OCI-LY3 (cell line): ENCODE measurements around the gene OVCH2.

Experiments
- H2AFZ ChIP-seq: fragments of 200-600, 300-600 bp; shearing (Covaris generic); 2 replicates; pipeline ENCODE4 v1.6.0; 2014; ENCODE audit warnings: antibody characterized with exemption, low read depth, low read length
- H3K27ac ChIP-seq: fragments of 200-600, 300-600 bp; sonication (generic); 2 replicates; pipeline ENCODE4 v1.5.1; 2014; ENCODE audit warnings: mild to moderate bottlenecking, low read length, moderate library complexity, mixed read lengths
- H3K27me3 ChIP-seq: fragments of 200-600, 300-600 bp; sonication (generic); 2 replicates; pipeline ENCODE4 v1.6.1; 2014; ENCODE audit warnings: low read depth, low read length, mixed read lengths
- H3K36me3 ChIP-seq: fragments of 200-600, 300-600 bp; sonication (generic); replicated peaks from 2 replicates; pipeline ENCODE3; 2014; ENCODE audit warnings: low read depth, low read length, mixed read lengths
- H3K4me1 ChIP-seq: fragments of 300-600, 200-600 bp; sonication (generic); 2 replicates; pipeline ENCODE4 v1.6.1; 2014; ENCODE audit warnings: low read length, mixed read lengths
- H3K4me2 ChIP-seq: fragments of 200-600, 300-600 bp; sonication (generic); 2 replicates; pipeline ENCODE4 v1.6.1; 2014; ENCODE audit warnings: low read length, mixed read lengths
- H3K4me3 ChIP-seq: fragments of 300-600, 200-600 bp; sonication (generic); 2 replicates; pipeline ENCODE4 v1.5.1; 2014; ENCODE audit warnings: antibody characterized with exemption, mild to moderate bottlenecking, low read length, moderate library complexity
- H3K79me2 ChIP-seq: fragments of 300-600, 200-600 bp; shearing (Covaris generic); 2 replicates; pipeline ENCODE4 v1.6.1; 2014; ENCODE audit warnings: mild to moderate bottlenecking, low read length, mixed read lengths
- H3K9ac ChIP-seq: fragments of 300-600, 200-600 bp; shearing (Covaris generic); 2 replicates; pipeline ENCODE4 v1.6.0; 2014; ENCODE audit warnings: mild to moderate bottlenecking, low read length, moderate library complexity
- H3K9me3 ChIP-seq: fragments of 200-600, 300-600 bp; shearing (Covaris generic); 2 replicates; pipeline ENCODE4 v1.6.1; 2014; ENCODE audit warnings: low read length, mixed read lengths; ENCODE audit not compliant: insufficient read depth
- H4K20me1 ChIP-seq: fragments of 200-600, 300-600 bp; sonication (generic); 2 replicates; pipeline ENCODE4 v1.6.1; 2016; ENCODE audit warnings: low read length, mixed read lengths; ENCODE audit not compliant: insufficient read depth
- CTCF ChIP-seq: fragments of 200-600, 300-600 bp; sonication (generic); IDR thresholded peaks from 2 replicates; pipeline ENCODE4 v1.5.1; 2014; ENCODE audit warnings: antibody characterized with exemption, low read length, low read depth
- EZH2phosphoT487 ChIP-seq: fragments of 200-600 bp; shearing (Covaris generic); IDR thresholded peaks from 2 replicates; pipeline ENCODE4 v1.6.1; 2018; ENCODE audit warnings: antibody characterized with exemption, mixed run types, low read depth

The OVCH2 gene

DNA sequence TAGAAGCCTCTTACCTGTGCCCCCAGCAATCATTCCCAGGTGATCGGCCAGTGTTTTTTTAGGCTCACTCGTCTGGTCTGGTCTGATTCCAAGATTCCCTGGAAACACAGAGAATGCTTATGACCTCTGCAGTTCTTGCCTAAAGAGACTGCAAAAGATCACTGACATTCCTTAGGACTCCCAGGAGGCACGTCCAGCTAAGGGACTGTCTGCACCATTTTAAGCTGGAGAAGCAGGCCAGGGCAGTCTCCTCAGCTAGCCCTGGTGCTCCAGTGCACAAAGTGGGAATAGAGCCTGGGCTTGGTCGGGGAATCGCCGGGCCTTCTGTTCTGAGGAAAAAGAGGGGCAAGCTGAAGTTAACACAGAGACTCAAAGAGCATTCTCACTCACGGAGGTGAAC, 37.8 kb downstream of the OVCH2 start:
- Histone ChIP-seq H3K9me3 (no peaks in the 10 kb centered on the region), H3K9ac (no peak overlapping the region), H3K36me3 (peaks cover 62% of the 10 kb centered on the region), H3K4me2 (no peak overlapping the region), H3K27ac (no peak overlapping the region), H3K4me3 (no peak overlapping the region), H2AFZ (no peak overlapping the region), H3K27me3 (no peaks in the 10 kb centered on the region), H3K79me2 (peaks cover 21% of the 10 kb centered on the region), H3K4me1 (peaks cover 40% of the 10 kb centered on the region), H4K20me1 (peaks cover 4% of the 10 kb centered on the region; the same call in 1 of the 2 replicates)
- TF ChIP-seq EZH2phosphoT487 (no peak), CTCF (no peak)

DNA sequence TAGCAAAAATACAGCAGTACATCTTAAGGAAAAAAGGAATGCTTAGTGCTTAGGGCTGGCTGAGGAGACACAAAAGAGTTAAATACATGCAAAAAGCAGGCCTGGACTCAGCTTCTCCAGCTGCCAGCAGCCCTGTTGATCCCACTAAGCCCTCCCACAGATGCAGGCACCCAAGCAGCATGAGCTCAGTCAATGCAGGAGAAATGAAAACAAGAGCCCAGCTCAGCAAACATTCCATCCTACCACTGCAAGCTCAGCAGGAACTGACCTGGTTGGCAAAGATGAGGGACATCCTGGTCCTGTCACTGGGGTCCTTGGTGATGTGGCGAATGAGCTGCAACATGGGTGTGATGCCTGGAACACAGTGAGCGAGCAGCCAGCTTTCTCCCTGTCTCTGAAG, 38.8 kb downstream of the OVCH2 start:
- peaks cover 62% of the 10 kb centered on the region for H3K36me3 ChIP-seq
- H3K9me3 ChIP-seq: no peaks in the 10 kb centered on the region
- no peak overlapping the region for H2AFZ ChIP-seq
- peaks cover 4% of the 10 kb centered on the region; the same call in 1 of the 2 replicates for H4K20me1 ChIP-seq
- no peak overlapping the region for H3K4me2 ChIP-seq
- no peaks in the 10 kb centered on the region for H3K27me3 ChIP-seq
- no peak overlapping the region for H3K27ac ChIP-seq
- TF ChIP-seq CTCF: no peak
- TF ChIP-seq EZH2phosphoT487: no peak
- H3K79me2 ChIP-seq: peaks cover 13% of the 10 kb centered on the region
- peaks cover 33% of the 10 kb centered on the region for H3K4me1 ChIP-seq
- H3K9ac ChIP-seq: no peak overlapping the region
- no peak overlapping the region for H3K4me3 ChIP-seq

GRCh38 chr11:7666292-7666866, 39.9 kb downstream of the OVCH2 start:
- TF ChIP-seq EZH2phosphoT487 (no peak), CTCF (no peak)
- Histone ChIP-seq H3K9me3 (no peaks in the 10 kb centered on the region), H3K79me2 (peaks cover 12% of the 10 kb centered on the region), H2AFZ (no peak overlapping the region), H3K27me3 (no peaks in the 10 kb centered on the region), H3K4me3 (no peak overlapping the region), H3K4me1 (peaks cover 23% of the 10 kb centered on the region), H3K36me3 (peaks cover 62% of the 10 kb centered on the region), H4K20me1 (peaks cover 4% of the 10 kb centered on the region; the same call in 1 of the 2 replicates), H3K27ac (no peak overlapping the region), H3K9ac (no peak overlapping the region), H3K4me2 (no peak overlapping the region)

DNA sequence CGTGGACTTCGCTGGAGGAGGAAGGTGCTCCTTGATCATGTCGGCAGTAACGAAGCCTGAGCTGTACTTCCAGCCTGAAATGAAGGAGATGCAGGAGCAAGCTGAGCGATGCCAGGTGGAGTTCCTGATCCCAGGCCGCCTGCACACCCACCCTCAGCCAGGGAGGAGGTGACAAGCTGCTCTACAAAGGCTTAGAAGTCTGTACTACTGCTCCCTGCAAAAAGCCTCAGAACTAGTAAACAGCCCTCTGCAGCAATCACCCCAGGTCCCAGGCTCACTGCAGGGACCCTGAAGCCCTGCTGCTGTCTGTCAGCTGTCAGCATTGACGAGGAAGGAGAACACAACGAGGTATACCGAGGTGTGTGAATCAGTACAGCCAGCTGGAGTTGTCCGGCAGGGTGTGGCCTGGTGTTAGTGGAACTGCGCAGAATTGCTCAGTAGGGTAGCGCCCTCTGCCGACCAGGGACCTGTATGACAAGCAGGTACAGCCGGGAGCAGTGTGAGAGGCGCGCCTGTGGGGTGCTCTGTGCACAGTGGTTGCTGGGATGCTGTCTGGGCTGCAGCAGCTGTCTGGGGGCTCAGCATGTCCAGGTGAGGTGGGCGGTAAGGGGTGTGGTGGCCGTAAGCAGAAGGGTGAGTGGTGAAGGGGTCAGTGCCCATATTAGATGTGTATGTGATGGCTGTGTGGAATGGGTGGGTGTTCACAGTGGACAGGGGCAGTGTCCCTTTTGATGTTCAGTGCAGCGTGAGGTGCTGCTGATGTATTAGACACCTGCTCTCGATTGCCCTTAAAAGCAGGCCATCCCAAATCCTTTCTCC, 40.6 kb downstream of the OVCH2 start:
- Histone ChIP-seq H4K20me1 (peaks cover 4% of the 10 kb centered on the region; the same call in 1 of the 2 replicates), H3K9ac (no peak overlapping the region), H3K9me3 (no peaks in the 10 kb centered on the region), H3K27ac (no peak overlapping the region), H3K27me3 (no peaks in the 10 kb centered on the region), H3K79me2 (peaks cover 5% of the 10 kb centered on the region; the same call in 1 of the 2 replicates), H2AFZ (no peak overlapping the region), H3K36me3 (peaks cover 58% of the 10 kb centered on the region), H3K4me2 (no peak overlapping the region), H3K4me3 (no peak overlapping the region), H3K4me1 (peaks cover 16% of the 10 kb centered on the region)
- TF ChIP-seq EZH2phosphoT487 (no peak), CTCF (peak; percentile 90)
